ENCODE measurements around the gene SVOPL. TPM values are rescaled to one million over a fixed set of nuclear protein-coding genes. Genes with fewer than 3 reads are reported as not detected.

Gene SVOPL
- total and polyA plus RNA-seq, 2 donors (not counting 3 experiments of a cell fraction or from before 2014, with no cell fraction given): not detected

DNA sequence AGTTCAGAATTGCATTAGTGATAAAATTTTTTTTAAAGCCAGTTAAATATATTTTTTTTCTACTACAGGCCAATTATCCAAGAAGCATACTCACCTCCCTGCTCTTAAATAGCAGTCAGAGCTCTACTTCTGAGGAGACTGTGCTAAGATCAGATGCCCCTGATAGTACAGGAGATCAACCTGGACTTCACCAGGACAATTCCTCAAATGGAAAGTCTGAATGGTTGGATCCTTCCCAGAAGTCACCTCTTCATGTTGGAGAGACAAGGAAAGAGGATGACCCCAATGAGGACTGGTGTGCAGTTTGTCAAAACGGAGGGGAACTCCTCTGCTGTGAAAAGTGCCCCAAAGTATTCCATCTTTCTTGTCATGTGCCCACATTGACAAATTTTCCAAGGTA, 122.0 kb downstream of the SVOPL start:
- no peak for FAIRE-seq
- dilution Hi-C loops (cut with MboI; ENCODE audit: extremely low pct_ligation_motif_present, low sequenced_read_pairs): no loop called here
- BruUV-seq (replicated peaks): no TSS peak
- intact Hi-C loops (cut with micrococcal nuclease): loop anchor here (10.0 kb wide), 1 partner anchor 114 kb away; the partner anchor contains the start of gene TRIM24
- Histone ChIP-seq H3K36me3 (ENCODE audit: control insufficient read depth in 2 of 2, extremely low read depth in 1 of 2, insufficient read depth in 2 of 2, low read length in 2 of 2) (peaks cover 2 to 13% of the 10 kb centered on the region in 2 experiments), H2AFZ (ENCODE audit: low read depth, low read length) (no peak overlapping the region), H3K4me3 (replicated peaks in 1 of 3; ENCODE audit: insufficient read depth in 1 of 3, low read depth in 1 of 3, low read length in 3 of 3) (no peak overlapping the region), H4K20me1 (replicated peaks; ENCODE audit: control insufficient read depth, extremely low read depth, insufficient read depth, low read length) (no peaks in the 10 kb centered on the region), H3K27me3 (ENCODE audit: control insufficient read depth in 2 of 2, insufficient read depth in 2 of 2, low read length in 2 of 2) (no peaks in the 10 kb centered on the region), H3K4me2 (ENCODE audit: insufficient read depth, low read length) (no peak overlapping the region), H3K9me3 (replicated peaks; ENCODE audit: control insufficient read depth, insufficient read depth, low read length) (no peaks in the 10 kb centered on the region), H3K4me1 (ENCODE audit: control insufficient read depth, extremely low read depth, insufficient read depth, low read length) (no peaks in the 10 kb centered on the region), H3K9me1 (replicated peaks; ENCODE audit: control insufficient read depth, extremely low read depth, insufficient read depth, low read length) (no peaks in the 10 kb centered on the region), H3K9ac (replicated peaks; ENCODE audit: extremely low read depth, insufficient read depth, low read length) (no peak overlapping the region), H3K79me2 (ENCODE audit: control insufficient read depth, insufficient read depth, low read length) (no peaks in the 10 kb centered on the region), H3K27ac (ENCODE audit: insufficient read depth, low read depth, low read length) (no peak overlapping the region)
- ChIA-PET POLR2A (no interaction called here), CTCF (no interaction called here)
- DNase-seq (ENCODE audit: low read depth, low spot score): no peak
- TF ChIP-seq, protein P1, sequence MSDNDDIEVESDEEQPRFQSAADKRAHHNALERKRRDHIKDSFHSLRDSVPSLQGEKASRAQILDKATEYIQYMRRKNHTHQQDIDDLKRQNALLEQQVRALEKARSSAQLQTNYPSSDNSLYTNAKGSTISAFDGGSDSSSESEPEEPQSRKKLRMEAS (IDR thresholded peaks at IDR 0.05; ENCODE audit: insufficient read depth, insufficient read length): no peak
- TF ChIP-seq FOS (IDR thresholded peaks at IDR 0.05; ENCODE audit: borderline replicate concordance, insufficient read depth, low read length) (no peak), JUN (IDR thresholded peaks at IDR 0.05; ENCODE audit: borderline replicate concordance, insufficient read depth, insufficient read length, low read depth) (no peak), EZH2 (IDR thresholded peaks at IDR 0.05; ENCODE audit: borderline replicate concordance, low read depth, low read length, severe bottlenecking) (no peak), MYC (IDR thresholded peaks at IDR 0.05; ENCODE audit: low read depth, low read length) (no peak), POLR2A (IDR thresholded peaks at IDR 0.05; ENCODE audit: low read depth, low read length) (no peak), GATA2 (IDR thresholded peaks at IDR 0.05; ENCODE audit: insufficient read depth, insufficient read length, low read depth, low read length) (no peak), POLR2AphosphoS5 (IDR thresholded peaks at IDR 0.05; ENCODE audit: insufficient read depth, low read depth, low read length) (no peak)
- TF ChIP-seq, protein P2, sequence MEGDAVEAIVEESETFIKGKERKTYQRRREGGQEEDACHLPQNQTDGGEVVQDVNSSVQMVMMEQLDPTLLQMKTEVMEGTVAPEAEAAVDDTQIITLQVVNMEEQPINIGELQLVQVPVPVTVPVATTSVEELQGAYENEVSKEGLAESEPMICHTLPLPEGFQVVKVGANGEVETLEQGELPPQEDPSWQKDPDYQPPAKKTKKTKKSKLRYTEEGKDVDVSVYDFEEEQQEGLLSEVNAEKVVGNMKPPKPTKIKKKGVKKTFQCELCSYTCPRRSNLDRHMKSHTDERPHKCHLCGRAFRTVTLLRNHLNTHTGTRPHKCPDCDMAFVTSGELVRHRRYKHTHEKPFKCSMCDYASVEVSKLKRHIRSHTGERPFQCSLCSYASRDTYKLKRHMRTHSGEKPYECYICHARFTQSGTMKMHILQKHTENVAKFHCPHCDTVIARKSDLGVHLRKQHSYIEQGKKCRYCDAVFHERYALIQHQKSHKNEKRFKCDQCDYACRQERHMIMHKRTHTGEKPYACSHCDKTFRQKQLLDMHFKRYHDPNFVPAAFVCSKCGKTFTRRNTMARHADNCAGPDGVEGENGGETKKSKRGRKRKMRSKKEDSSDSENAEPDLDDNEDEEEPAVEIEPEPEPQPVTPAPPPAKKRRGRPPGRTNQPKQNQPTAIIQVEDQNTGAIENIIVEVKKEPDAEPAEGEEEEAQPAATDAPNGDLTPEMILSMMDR (IDR thresholded peaks at IDR 0.05; ENCODE audit: extremely low read depth in 1 of 2, insufficient read depth in 1 of 2, low read depth in 1 of 2, low read length in 2 of 2): no peak
